HG03175 (cell line): ENCODE data around the gene CD163L1.
"Not testable (repeated sequence)": the region's sequence is repeated elsewhere in the genome, so short reads cannot be mapped to it uniquely, and the experiment has no call there.

ENCODE experiments used
- ATAC-seq: cut with Tn5 transposase; IDR thresholded peaks from one replicate; pipeline ENCODE4 v1.9.1; 2021; ENCODE audit warnings: mild to moderate bottlenecking, moderate library complexity; ENCODE audit not compliant: unreplicated experiment

Gene CD163L1

GRCh38 chr12:7337790-7338189, 106.2 kb downstream of the CD163L1 start:
- ATAC-seq = not testable (repeated sequence)

- no peak for ATAC-seq
These were observed 116.0 kb downstream of the CD163L1 start for GRCh38 chr12:7327918-7328317.

GRCh38 chr12:7324176-7324575, 119.8 kb downstream of the CD163L1 start:
- ATAC-seq = no peak

- no peak for ATAC-seq
These were observed 121.4 kb downstream of the CD163L1 start for GRCh38 chr12:7322599-7322998.

GRCh38 chr12:7321624-7322023, 122.3 kb downstream of the CD163L1 start:
- no peak for ATAC-seq

GRCh38 chr12:7319930-7320329, 124.0 kb downstream of the CD163L1 start:
- no peak for ATAC-seq

GRCh38 chr12:7310070-7310469, 133.9 kb downstream of the CD163L1 start:
- ATAC-seq = no peak
